ENCODE measurements around the gene CAPN8.

CAPN8 gene

GRCh38 chr1:223702735-223703667 is 37.5 kb upstream of the CAPN8 start:
- TF ChIP-seq SIN3A (IDR thresholded peaks at IDR 0.05; ENCODE audit: borderline replicate concordance, insufficient read depth, low read length) (no peak), FOXP2 (optimal IDR thresholded peaks at IDR 0.05; ENCODE audit: borderline replicate concordance, extremely low read depth, extremely low read length, insufficient read depth) (no peak), TAF1 (IDR thresholded peaks at IDR 0.05; ENCODE audit: borderline replicate concordance, insufficient read depth, low read length) (no peak)

GRCh38 chr1:223700942-223701637 is 35.6 kb upstream of the CAPN8 start:
- TF ChIP-seq POLR2AphosphoS5 (IDR thresholded peaks at IDR 0.05; ENCODE audit: low read depth, low read length): no peak
- TF ChIP-seq SIN3A (IDR thresholded peaks at IDR 0.05; ENCODE audit: borderline replicate concordance, insufficient read depth, low read length): no peak
- TF ChIP-seq, protein P1, sequence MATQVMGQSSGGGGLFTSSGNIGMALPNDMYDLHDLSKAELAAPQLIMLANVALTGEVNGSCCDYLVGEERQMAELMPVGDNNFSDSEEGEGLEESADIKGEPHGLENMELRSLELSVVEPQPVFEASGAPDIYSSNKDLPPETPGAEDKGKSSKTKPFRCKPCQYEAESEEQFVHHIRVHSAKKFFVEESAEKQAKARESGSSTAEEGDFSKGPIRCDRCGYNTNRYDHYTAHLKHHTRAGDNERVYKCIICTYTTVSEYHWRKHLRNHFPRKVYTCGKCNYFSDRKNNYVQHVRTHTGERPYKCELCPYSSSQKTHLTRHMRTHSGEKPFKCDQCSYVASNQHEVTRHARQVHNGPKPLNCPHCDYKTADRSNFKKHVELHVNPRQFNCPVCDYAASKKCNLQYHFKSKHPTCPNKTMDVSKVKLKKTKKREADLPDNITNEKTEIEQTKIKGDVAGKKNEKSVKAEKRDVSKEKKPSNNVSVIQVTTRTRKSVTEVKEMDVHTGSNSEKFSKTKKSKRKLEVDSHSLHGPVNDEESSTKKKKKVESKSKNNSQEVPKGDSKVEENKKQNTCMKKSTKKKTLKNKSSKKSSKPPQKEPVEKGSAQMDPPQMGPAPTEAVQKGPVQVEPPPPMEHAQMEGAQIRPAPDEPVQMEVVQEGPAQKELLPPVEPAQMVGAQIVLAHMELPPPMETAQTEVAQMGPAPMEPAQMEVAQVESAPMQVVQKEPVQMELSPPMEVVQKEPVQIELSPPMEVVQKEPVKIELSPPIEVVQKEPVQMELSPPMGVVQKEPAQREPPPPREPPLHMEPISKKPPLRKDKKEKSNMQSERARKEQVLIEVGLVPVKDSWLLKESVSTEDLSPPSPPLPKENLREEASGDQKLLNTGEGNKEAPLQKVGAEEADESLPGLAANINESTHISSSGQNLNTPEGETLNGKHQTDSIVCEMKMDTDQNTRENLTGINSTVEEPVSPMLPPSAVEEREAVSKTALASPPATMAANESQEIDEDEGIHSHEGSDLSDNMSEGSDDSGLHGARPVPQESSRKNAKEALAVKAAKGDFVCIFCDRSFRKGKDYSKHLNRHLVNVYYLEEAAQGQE (IDR thresholded peaks at IDR 0.05; ENCODE audit: insufficient read depth in 1 of 2, low read depth in 2 of 2, low read length in 2 of 2): no peak
- no peak for TF ChIP-seq TAF1 (IDR thresholded peaks at IDR 0.05; ENCODE audit: borderline replicate concordance, insufficient read depth, low read length)
- TF ChIP-seq FOXP2 (optimal IDR thresholded peaks at IDR 0.05; ENCODE audit: borderline replicate concordance, extremely low read depth, extremely low read length, insufficient read depth): no peak

DNA sequence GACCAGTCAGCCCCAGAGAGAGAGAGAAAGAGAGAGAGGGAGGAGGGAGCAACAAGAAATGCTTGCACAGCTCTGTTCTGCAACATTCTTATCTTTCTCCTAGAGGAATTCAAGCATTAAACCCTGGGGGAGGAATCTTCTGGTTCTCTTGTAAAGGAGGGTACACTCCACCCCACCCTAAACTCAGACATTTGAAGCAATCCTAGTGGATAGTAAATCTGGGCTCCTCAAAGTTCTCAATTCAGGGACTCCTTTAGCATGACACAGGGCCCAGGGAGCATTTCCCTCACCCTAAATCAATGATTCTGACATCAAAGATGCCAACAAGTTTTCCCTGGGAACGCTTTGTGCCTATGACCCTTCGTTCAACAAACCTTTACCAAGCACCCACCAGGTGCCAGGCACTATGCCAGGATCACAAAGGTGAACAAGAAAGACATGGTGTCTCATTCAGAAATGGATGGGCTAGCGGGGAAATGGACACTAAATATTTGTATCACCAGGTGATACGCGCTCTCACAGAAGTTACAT is 35.0 kb upstream of the CAPN8 start:
- no peak for TF ChIP-seq SIN3A (IDR thresholded peaks at IDR 0.05; ENCODE audit: borderline replicate concordance, insufficient read depth, low read length)
- TF ChIP-seq FOXP2 (optimal IDR thresholded peaks at IDR 0.05; ENCODE audit: borderline replicate concordance, extremely low read depth, extremely low read length, insufficient read depth): no peak
- TF ChIP-seq, protein P1 (IDR thresholded peaks at IDR 0.05; ENCODE audit: insufficient read depth in 1 of 2, low read depth in 2 of 2, low read length in 2 of 2): no peak
- no peak for TF ChIP-seq POLR2AphosphoS5 (IDR thresholded peaks at IDR 0.05; ENCODE audit: low read depth, low read length)
- TF ChIP-seq TAF1 (IDR thresholded peaks at IDR 0.05; ENCODE audit: borderline replicate concordance, insufficient read depth, low read length): no peak

DNA sequence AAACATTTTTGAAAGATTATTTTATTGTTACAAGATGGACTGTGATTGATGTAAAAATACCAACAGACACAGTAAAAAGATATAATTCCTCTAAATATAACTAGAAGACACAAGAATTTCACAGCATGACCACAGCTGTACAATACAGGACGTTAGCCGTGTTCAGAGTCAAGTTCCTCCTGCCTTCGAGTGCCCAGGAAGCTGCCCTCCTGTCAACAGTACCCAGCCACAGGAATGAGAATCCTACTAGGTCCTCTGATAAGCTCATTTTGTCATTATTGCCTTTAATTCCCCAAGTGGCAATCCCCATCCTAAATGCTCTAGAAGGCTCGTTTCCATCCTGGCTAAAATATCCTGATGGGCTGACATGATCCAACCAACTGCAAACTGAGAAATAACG is 30.4 kb upstream of the CAPN8 start:
- TF ChIP-seq SIN3A (IDR thresholded peaks at IDR 0.05; ENCODE audit: borderline replicate concordance, insufficient read depth, low read length) (no peak), POLR2AphosphoS5 (IDR thresholded peaks at IDR 0.05; ENCODE audit: low read depth, low read length) (no peak), FOXP2 (optimal IDR thresholded peaks at IDR 0.05; ENCODE audit: borderline replicate concordance, extremely low read depth, extremely low read length, insufficient read depth) (no peak), TAF1 (IDR thresholded peaks at IDR 0.05; ENCODE audit: borderline replicate concordance, insufficient read depth, low read length) (no peak)
- TF ChIP-seq, protein P1 (IDR thresholded peaks at IDR 0.05; ENCODE audit: insufficient read depth in 1 of 2, low read depth in 2 of 2, low read length in 2 of 2): no peak

GRCh38 chr1:223695014-223695548 is 29.6 kb upstream of the CAPN8 start:
- TF ChIP-seq, protein P1 (IDR thresholded peaks at IDR 0.05; ENCODE audit: insufficient read depth in 1 of 2, low read depth in 2 of 2, low read length in 2 of 2): no peak
- TF ChIP-seq FOXP2 (optimal IDR thresholded peaks at IDR 0.05; ENCODE audit: borderline replicate concordance, extremely low read depth, extremely low read length, insufficient read depth): no peak
- TF ChIP-seq TAF1 (IDR thresholded peaks at IDR 0.05; ENCODE audit: borderline replicate concordance, insufficient read depth, low read length): no peak
- TF ChIP-seq POLR2AphosphoS5 (IDR thresholded peaks at IDR 0.05; ENCODE audit: low read depth, low read length): no peak
- no peak for TF ChIP-seq SIN3A (IDR thresholded peaks at IDR 0.05; ENCODE audit: borderline replicate concordance, insufficient read depth, low read length)

All from PFSK-1 (cell line).